Measurements from ENCODE around the gene DNM3.

The DNM3 gene

GRCh38 chr1:171873664-171874063 is 32.4 kb downstream of the DNM3 start:
- DNase-seq, result no peak

- no peak for DNase-seq
Measured at GRCh38 chr1:171877701-171878100, 36.4 kb downstream of the DNM3 start.

GRCh38 chr1:171879556-171879955 is 38.3 kb downstream of the DNM3 start:
- DNase-seq, result no peak

DNA sequence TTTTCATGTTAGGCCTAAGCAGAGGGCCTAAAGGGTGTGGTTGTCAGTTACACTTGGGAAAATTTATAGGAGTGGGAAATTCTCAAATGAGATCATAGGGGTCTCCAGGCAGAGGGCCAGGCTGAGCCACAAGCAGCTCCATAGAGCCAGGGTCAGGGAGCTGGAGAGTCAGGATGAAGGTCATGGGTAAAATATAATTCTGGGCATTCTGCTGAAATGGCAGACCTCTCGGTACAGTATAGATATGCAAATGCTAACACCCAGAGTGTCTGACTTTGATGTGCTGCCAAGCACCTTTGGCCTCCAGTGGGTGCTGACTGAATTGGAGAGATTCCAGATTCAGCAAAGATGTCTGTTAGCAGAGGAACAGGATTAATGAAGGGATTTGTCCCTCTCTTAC is 40.1 kb downstream of the DNM3 start:
- no peak for DNase-seq

DNA sequence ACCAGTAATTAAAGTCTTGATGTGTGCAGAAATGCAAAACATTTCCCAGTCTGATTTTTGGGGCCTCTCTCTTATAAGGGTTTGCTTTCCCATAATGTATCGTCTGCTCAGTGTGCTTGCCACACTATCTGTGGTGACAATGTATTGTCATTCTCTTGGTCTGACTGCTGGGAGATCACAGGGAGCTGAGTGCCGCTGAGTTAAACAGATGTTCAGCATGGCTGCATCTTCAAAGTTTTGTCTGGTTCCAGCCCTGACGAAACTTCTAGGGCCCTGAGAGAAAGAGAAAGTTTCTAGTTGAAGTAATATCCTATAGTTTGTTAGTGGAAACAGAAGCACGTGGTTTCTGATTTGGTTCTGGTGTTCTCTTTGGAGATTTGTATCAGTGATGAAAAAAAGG is 42.6 kb downstream of the DNM3 start:
- DNase-seq, result no peak

DNA sequence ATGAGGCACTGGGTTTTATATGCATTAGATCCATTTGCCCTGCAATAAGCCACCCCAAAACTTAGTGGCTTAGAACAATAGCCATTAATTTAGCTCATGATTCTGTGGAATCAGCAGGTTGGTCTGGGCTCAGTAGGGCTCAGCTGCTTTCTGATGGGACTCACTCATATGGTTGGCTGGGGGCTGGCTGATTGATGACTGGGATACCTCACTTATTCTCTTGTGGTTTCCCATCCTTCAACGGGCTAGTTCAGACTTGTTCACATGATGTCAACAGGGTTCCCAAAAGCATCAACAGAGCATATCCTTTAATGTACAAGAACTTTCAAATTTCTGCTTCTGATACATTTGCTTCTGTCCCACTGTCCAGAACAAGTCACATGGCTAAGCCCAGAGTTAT is 43.2 kb downstream of the DNM3 start:
- DNase-seq, result no peak

- DNase-seq, result no peak
Measured at GRCh38 chr1:171890131-171890530, 48.8 kb downstream of the DNM3 start.

DNA sequence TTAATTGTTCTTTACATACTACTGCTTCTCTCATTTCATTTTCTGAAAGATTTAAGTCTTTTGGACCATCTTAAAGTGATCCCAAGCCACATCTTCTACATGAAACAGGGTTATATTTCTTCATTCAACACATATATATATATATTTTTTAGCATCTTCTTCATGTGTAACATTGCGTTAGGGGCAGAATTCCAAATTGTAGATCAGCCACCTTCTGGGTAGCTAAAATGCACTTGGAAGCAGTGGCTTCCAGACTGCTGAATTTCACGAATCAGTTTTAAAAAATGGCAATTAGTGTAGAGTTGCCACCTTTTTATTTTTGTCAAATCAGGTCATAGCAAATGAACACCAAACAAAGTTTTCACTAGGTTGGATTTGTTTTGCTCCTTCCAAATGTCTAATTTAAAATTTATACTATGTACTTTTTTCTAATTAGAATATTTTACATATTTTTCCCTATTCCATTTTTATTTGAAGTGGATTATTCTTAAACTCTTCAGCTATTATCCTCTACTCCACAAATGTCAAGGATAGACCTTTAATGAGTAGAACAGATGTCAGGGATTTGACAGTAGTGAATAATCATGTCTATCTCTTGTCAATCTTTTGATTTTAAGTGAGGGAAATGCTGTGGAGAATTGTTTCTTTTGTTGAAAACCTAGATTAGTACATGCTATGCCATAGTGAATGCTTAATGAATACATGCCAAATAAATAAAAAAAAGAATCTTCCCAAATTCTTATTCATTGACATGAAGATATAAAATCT is 55.8 kb downstream of the DNM3 start:
- no peak for DNase-seq

- peak; percentile 71 for DNase-seq
Measured at GRCh38 chr1:171898941-171899340, 57.6 kb downstream of the DNM3 start.

- DNase-seq, result no peak
Measured at GRCh38 chr1:171899838-171900237, 58.5 kb downstream of the DNM3 start.

DNA sequence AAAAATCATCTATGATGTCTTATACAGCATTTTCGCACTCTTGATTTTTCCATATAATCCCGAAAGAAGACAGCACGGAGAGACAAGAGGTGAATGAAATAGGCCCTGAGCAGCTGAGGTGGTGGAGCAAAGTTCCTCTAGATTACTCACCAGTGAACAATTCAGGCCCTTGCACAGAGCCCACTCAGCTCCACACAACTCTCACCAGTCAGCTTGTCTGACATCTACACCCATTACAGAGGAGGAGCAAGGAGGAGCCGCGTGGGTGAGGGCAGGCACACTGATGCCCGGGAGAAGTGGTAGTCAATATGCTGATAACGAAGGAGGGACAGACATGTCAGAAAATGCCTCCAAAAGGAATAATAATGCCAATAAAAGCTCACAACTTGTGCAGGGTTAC is 59.9 kb downstream of the DNM3 start:
- no peak for DNase-seq

DNA sequence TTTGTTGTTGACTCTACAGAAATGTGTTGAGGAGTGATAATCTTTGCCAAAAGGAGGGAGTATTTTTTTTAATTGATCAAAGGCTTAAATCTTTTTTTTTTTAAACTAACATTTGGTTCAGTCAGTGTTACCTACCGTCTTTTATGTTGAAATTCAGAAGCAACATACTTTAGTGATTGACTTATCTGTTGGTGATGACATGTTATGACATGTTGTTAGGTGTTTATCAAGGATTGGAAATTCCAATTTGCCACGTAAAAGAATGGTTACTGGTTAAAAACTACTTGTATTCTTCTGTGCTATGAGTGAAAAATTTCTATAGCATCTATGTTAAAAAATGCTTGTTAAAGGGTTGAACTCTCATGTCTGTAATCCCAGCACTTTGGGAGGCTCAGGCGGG is 61.2 kb downstream of the DNM3 start:
- no peak for DNase-seq

DNA sequence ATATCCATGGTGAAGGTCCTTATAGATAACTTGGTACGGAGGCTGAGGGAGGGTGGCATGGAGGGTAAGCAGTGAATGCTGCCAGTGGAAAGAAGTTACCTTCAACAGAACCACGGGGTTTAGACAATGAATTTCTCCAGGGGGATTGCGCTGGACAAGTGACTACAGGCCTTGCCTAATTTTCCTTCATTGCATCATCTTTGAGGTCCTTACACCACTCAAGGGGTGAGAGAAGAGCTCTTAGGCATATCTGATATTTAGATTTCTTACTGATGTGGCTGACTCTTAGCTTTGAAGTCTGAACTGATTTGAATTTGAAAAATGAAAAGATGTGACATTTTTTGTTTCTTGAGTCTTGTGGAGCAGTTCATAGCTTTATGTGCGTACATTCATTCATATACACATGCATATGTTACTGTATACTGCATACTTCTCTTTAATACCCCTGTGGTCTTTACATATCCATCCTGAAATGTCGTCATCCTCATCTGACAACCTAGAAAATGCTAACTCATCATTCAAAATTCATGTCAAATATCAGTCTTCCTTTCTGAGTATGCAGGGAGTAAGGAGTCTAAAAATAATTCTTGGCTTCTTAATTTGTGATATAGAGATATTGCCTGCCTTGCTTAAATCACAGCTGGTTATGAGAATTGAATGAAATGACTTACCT is 63.6 kb downstream of the DNM3 start:
- no peak for DNase-seq

- no peak for DNase-seq
Measured at GRCh38 chr1:171909711-171910110, 68.4 kb downstream of the DNM3 start.

DNA sequence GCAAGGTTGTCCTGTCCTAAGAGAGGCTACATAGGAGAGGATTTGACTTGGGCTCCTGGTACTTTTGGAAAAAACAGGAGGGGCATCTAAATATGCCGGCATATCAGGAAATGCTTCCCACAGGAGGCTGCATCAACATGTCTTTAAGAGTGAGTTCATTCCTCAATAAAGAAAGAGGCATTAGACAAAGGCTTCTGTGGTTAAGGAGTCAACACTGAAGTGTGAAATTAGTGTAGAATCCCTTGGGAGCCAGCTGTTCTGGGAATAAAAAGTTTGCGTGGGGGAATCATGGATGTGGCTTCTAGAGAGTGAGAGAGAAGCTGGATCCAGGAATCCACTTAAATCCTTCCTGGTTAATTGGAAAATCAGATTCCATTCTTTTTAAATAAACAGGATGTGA is 69.5 kb downstream of the DNM3 start:
- DNase-seq, result no peak

DNA sequence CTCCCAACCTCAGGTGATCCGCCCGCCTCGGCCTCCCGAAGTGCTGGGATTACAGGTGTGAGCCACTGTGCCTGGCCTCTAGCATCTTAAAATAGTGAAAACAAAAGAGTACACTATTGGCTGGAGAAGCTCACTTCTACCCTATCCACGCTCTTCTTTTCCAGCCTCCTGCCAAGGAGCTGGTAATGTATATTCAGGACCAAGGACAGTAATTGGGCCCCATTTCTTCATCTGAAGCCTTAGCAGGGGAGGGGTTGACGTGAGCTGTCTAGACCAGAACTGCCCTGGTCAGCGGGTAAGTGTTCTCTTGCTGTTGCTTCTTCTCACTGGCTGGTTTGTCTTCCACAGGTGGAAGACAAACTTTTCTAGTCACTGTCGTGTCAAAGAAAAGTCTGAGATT is 70.2 kb downstream of the DNM3 start:
- DNase-seq, result no peak

DNA sequence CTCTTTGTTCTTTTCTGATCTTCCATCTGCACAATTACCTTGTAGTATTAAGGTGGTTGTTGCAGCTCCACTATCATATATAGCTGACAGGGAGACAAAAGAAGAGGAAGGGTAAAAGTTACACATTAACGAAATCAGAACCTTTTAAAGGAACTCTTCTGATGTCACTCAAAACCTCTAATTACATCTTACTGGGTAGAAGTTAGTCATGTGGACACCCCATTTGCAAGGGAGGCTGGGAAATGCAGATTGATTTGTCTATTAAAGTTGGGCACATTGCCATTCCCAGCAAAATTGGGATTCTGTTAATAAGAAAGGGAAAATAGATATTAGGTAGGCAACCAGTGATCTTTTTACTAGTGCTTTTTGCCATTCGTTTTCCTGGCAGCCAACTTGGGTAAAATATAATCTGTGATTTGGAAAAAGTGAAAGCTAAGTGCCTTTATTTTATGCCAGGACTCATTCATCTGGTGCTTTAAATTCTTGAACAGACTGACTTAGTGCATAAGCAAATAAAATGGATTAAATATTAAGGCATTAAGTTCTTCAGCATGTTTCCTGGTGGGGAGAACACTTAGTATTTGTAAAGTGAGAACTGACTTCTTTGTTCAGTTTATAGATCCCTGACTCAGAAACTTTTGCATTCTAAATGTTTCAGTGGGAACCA is 71.3 kb downstream of the DNM3 start:
- no peak for DNase-seq

GRCh38 chr1:171913385-171913784 is 72.1 kb downstream of the DNM3 start:
- no peak for DNase-seq

DNA sequence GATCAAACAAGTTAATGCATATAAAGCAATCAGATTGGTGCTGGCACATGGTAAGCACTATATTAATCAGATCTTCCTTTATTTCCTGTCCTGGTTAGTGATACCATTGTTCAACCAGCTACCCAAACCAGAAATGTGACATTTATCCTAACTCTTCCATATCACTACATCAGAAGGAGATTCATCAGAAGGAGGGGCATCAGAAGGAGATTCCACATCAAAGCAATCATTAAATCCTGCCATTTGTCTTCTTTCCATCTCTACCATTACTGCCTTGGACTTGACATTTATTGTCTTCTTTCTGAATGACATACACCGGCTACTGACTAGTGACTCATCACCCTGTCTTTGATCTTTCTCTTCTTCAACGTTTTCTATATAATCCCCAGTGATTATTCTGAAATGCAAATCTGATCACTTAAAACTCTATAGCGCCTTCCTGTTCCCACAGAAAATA is 75.0 kb downstream of the DNM3 start:
- no peak for DNase-seq

- no peak for DNase-seq
Measured at GRCh38 chr1:171917331-171917730, 76.0 kb downstream of the DNM3 start.

DNA sequence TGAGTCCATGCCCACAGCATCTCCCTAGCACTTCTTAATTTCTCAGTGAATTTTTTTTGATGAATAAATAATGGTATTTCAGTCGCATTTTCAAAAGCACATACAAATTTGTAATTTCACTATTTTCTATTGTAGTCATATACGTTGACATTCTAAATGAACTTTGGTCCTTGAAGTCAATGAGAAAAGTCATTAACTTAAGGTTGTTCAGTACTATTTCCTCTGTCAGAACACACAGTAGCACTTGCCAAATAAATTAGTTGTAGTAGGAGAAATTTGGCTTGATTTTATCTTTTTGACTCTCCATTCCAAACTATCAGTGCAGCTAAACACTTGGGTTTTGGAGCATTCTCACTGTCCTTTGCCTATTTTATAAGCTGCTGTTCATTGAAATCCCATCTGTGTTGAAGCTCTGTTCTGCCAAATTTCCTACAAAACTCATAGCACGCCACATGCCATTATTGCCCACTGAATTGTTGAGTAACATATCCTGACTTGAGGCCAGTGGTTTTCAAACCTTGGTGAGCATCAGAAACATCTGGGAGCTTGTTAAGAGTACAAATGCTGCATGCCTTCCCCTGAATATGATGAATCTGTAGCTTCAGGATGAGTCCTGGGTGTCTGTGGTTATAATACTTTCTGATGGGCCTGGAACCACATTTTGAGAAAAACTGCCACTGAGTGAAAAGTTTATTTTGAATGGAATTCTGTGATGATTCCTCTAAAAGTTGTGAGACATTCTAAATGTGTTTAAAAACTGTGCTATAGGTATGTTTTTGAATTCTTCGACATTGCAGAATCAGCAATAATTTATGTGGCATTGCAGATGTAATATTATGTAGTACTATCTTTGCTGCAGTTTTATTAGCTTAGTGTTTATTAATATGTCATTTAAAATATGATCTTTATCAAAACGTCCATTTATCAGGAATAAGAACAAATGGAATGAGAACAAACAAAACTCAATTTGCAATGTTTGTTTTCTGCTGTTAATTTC is 78.9 kb downstream of the DNM3 start:
- no peak for DNase-seq

- no peak for DNase-seq
Measured at GRCh38 chr1:171922999-171923398, 81.7 kb downstream of the DNM3 start.

DNA sequence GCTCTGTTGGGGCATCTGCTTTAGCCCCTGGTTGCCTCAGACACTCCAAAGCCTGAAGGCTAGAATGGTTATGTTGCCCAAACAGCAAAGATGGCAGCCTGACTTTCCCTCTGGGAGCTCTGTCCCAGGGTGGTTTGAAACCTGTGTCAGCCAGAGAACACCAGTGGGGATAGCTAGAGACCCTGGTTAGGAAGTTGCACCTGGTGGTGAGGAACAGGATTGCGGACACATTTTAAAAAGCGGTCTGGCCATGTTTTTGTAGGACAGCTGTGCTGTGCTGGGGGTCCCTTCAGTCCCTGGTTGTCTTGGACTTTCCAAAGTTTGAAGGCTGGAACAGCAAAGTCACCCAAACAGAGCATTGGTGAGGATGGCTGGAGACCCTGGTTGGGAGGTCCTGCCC is 87.8 kb downstream of the DNM3 start:
- no peak for DNase-seq

Measured in NCI-H510A treated with DMSO at 0.1 percent for 48 hours (cell line).